ENCODE results near the gene DHRS9.
"Not testable (repeated sequence)": the region's sequence is repeated elsewhere in the genome, so short reads cannot be mapped to it uniquely, and the experiment has no call there.

The DHRS9 gene

GRCh38 chr2:169069341-169069740 is at the start of gene DHRS9:
Gene DHRS9 (plus strand): TSS chr2:169069563. CDS start chr2:169081582, 12,019 bp downstream.
- no peak for DNase-seq (ENCODE audit: low read depth in 2 of 2)

GRCh38 chr2:169023161-169023560 is 46.2 kb upstream of the DHRS9 start:
- DNase-seq (ENCODE audit: low read depth in 2 of 2): no peak

- no peak for DNase-seq (ENCODE audit: low read depth in 2 of 2)
Measured at GRCh38 chr2:169026056-169026455, 43.3 kb upstream of the DHRS9 start.

GRCh38 chr2:169027234-169027633 is 42.1 kb upstream of the DHRS9 start:
- no peak for DNase-seq (ENCODE audit: low read depth in 2 of 2)

GRCh38 chr2:169029341-169029740 is 40.0 kb upstream of the DHRS9 start:
- DNase-seq (ENCODE audit: low read depth in 2 of 2): no peak

- no peak for DNase-seq (ENCODE audit: low read depth in 2 of 2)
Measured at GRCh38 chr2:169031202-169031601, 38.2 kb upstream of the DHRS9 start, which contains the start of gene ABCB11. Gene ABCB11 (minus strand): TSS chr2:169031324. CDS start chr2:169018125, 13,199 bp downstream.

GRCh38 chr2:169034256-169034655 is 35.1 kb upstream of the DHRS9 start:
- DNase-seq (ENCODE audit: low read depth in 2 of 2): no peak

- no peak for DNase-seq (ENCODE audit: low read depth in 2 of 2)
Measured at GRCh38 chr2:169034984-169035544, 34.3 kb upstream of the DHRS9 start.

GRCh38 chr2:169035887-169036286 is 33.5 kb upstream of the DHRS9 start:
- no peak for DNase-seq (ENCODE audit: low read depth in 2 of 2)

GRCh38 chr2:169036736-169037440 is 32.5 kb upstream of the DHRS9 start:
- no peak for DNase-seq (ENCODE audit: low read depth in 2 of 2)

GRCh38 chr2:169038338-169038757 is 31.0 kb upstream of the DHRS9 start:
- DNase-seq (ENCODE audit: low read depth in 2 of 2): no peak

- no peak for DNase-seq (ENCODE audit: low read depth in 2 of 2)
Measured at GRCh38 chr2:169039702-169040101, 29.7 kb upstream of the DHRS9 start.

GRCh38 chr2:169041594-169041993 is 27.8 kb upstream of the DHRS9 start:
- DNase-seq (ENCODE audit: low read depth in 2 of 2): no peak

- DNase-seq (ENCODE audit: low read depth in 2 of 2): no peak
Measured at GRCh38 chr2:169042856-169043255, 26.5 kb upstream of the DHRS9 start.

- DNase-seq (ENCODE audit: low read depth in 2 of 2): no peak
Measured at GRCh38 chr2:169046440-169047151, 22.8 kb upstream of the DHRS9 start.

GRCh38 chr2:169047256-169048250 is 21.8 kb upstream of the DHRS9 start:
- DNase-seq (ENCODE audit: low read depth in 2 of 2): no peak

- DNase-seq (ENCODE audit: low read depth in 2 of 2): no peak
Measured at GRCh38 chr2:169049142-169049541, 20.2 kb upstream of the DHRS9 start.

GRCh38 chr2:169050476-169051240 is 18.7 kb upstream of the DHRS9 start:
- no peak for DNase-seq (ENCODE audit: low read depth in 2 of 2)

- DNase-seq (ENCODE audit: low read depth in 2 of 2): not testable (repeated sequence)
Measured at GRCh38 chr2:169054575-169054974, 14.8 kb upstream of the DHRS9 start.

GRCh38 chr2:169064199-169064598 is 5.2 kb upstream of the DHRS9 start:
- not testable (repeated sequence) for DNase-seq (ENCODE audit: low read depth in 2 of 2)

GRCh38 chr2:169065422-169065821 is 3.9 kb upstream of the DHRS9 start:
- DNase-seq (ENCODE audit: low read depth in 2 of 2): no peak

Measured in fibroblast of skin of left quadriceps (primary cell).